ENCODE measurements around the gene GBGT1.

DNA sequence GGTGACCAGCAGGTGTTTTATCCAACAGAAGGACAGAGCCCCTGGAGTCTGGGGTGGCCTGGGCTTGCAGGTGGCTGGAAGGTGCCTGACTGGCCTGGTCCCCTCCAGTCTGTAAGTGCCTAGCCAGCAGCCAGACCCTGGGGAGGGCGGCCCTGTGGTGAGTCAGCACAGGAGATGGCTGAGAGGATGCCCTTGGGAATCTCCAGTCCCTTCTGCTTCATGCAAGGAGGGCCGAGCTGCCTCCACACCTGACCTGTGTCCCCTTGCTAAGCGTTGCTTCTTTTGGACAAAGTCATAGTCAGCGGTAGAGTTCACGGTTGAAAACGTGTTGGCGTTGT lies 25.1 kb upstream of the GBGT1 start:
- TF ChIP-seq, protein P1, sequence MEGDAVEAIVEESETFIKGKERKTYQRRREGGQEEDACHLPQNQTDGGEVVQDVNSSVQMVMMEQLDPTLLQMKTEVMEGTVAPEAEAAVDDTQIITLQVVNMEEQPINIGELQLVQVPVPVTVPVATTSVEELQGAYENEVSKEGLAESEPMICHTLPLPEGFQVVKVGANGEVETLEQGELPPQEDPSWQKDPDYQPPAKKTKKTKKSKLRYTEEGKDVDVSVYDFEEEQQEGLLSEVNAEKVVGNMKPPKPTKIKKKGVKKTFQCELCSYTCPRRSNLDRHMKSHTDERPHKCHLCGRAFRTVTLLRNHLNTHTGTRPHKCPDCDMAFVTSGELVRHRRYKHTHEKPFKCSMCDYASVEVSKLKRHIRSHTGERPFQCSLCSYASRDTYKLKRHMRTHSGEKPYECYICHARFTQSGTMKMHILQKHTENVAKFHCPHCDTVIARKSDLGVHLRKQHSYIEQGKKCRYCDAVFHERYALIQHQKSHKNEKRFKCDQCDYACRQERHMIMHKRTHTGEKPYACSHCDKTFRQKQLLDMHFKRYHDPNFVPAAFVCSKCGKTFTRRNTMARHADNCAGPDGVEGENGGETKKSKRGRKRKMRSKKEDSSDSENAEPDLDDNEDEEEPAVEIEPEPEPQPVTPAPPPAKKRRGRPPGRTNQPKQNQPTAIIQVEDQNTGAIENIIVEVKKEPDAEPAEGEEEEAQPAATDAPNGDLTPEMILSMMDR (IDR thresholded peaks at IDR 0.05): no peak
- TF ChIP-seq EP300 (IDR thresholded peaks at IDR 0.05): no peak
